Measurements from ENCODE around the gene MPRIP. TPM values are rescaled to one million over a fixed set of nuclear protein-coding genes. Genes with fewer than 3 reads are reported as not detected.

The MPRIP gene
- total and polyA plus RNA-seq, 2 experiments from 2014 or later, result 91.7 to 202 TPM

- 67% methylated on average over 13 of the region's 13 CpGs for WGBS (ENCODE audit: low lambda C conversion rate, missing lambda C conversion rate)
- peak; percentile 69 for DNase-seq (ENCODE audit: low spot score)
- Histone ChIP-seq H3K27ac (peak overlapping the region; percentile 78), H3K9me3 (ENCODE audit: low read depth) (no peaks in the 10 kb centered on the region), H3K9me2 (replicated peaks; ENCODE audit: insufficient read depth) (no peaks in the 10 kb centered on the region), H3K36me3 (replicated peaks; ENCODE audit: insufficient read depth, low read depth) (no peaks in the 10 kb centered on the region), H3K27me3 (no peaks in the 10 kb centered on the region), H3K4me1 (ENCODE audit: insufficient read depth) (peaks cover 47% of the 10 kb centered on the region), H3K4me3 (no peak overlapping the region), H3K4me2 (peak overlapping the region; percentile 17), H3K79me2 (no peaks in the 10 kb centered on the region), H4K20me1 (ENCODE audit: insufficient read depth, poor library complexity, severe bottlenecking) (no peaks in the 10 kb centered on the region), H2AFZ (no peak overlapping the region)
- TF ChIP-seq EZH2phosphoT487 (IDR thresholded peaks at IDR 0.05; ENCODE audit: low read depth, severe bottlenecking, unreplicated experiment) (no peak), EZH2 (IDR thresholded peaks at IDR 0.05; ENCODE audit: borderline replicate concordance) (no peak), CTCF (IDR thresholded peaks at IDR 0.05; ENCODE audit: poor library complexity) (no peak)
These were observed 10.0 kb upstream of the MPRIP start for GRCh38 chr17:17032131-17032692.

- Histone ChIP-seq H3K36me3 (replicated peaks; ENCODE audit: insufficient read depth, low read depth) (no peaks in the 10 kb centered on the region), H4K20me1 (ENCODE audit: insufficient read depth, poor library complexity, severe bottlenecking) (no peaks in the 10 kb centered on the region), H3K27me3 (no peaks in the 10 kb centered on the region), H3K9me2 (replicated peaks; ENCODE audit: insufficient read depth) (no peaks in the 10 kb centered on the region), H3K79me2 (no peaks in the 10 kb centered on the region), H3K4me2 (no peak overlapping the region), H3K4me3 (no peak overlapping the region), H3K27ac (peak overlapping the region; percentile 1), H2AFZ (no peak overlapping the region), H3K4me1 (ENCODE audit: insufficient read depth) (peaks cover 37% of the 10 kb centered on the region), H3K9me3 (ENCODE audit: low read depth) (no peaks in the 10 kb centered on the region)
- DNase-seq (ENCODE audit: low spot score), result no peak
- 87% methylated on average over 7 of the region's 7 CpGs for whole genome bisulfite sequencing (ENCODE audit: low lambda C conversion rate, missing lambda C conversion rate)
- TF ChIP-seq EZH2phosphoT487 (IDR thresholded peaks at IDR 0.05; ENCODE audit: low read depth, severe bottlenecking, unreplicated experiment), result no peak
- TF ChIP-seq CTCF (IDR thresholded peaks at IDR 0.05; ENCODE audit: poor library complexity), result no peak
- no peak for TF ChIP-seq EZH2 (IDR thresholded peaks at IDR 0.05; ENCODE audit: borderline replicate concordance)
These were observed 8.8 kb upstream of the MPRIP start for GRCh38 chr17:17033466-17033865.

- Histone ChIP-seq H3K9me3 (ENCODE audit: low read depth) (no peaks in the 10 kb centered on the region), H2AFZ (no peak overlapping the region), H3K4me1 (ENCODE audit: insufficient read depth) (peaks cover 32% of the 10 kb centered on the region), H4K20me1 (ENCODE audit: insufficient read depth, poor library complexity, severe bottlenecking) (no peaks in the 10 kb centered on the region), H3K27me3 (no peaks in the 10 kb centered on the region), H3K9me2 (replicated peaks; ENCODE audit: insufficient read depth) (no peaks in the 10 kb centered on the region), H3K27ac (peak overlapping the region; percentile 1), H3K36me3 (replicated peaks; ENCODE audit: insufficient read depth, low read depth) (no peaks in the 10 kb centered on the region), H3K79me2 (no peaks in the 10 kb centered on the region), H3K4me2 (no peak overlapping the region), H3K4me3 (no peak overlapping the region)
- no peak for TF ChIP-seq CTCF (IDR thresholded peaks at IDR 0.05; ENCODE audit: poor library complexity)
- no peak for TF ChIP-seq EZH2 (IDR thresholded peaks at IDR 0.05; ENCODE audit: borderline replicate concordance)
- no peak for TF ChIP-seq EZH2phosphoT487 (IDR thresholded peaks at IDR 0.05; ENCODE audit: low read depth, severe bottlenecking, unreplicated experiment)
- DNase-seq (ENCODE audit: low spot score), result no peak
These were observed 8.2 kb upstream of the MPRIP start for GRCh38 chr17:17034026-17034425.
